HepG2 (cell line): ENCODE results near the gene CNP. TPM values are rescaled to one million over a fixed set of nuclear protein-coding genes. Genes with fewer than 3 reads are reported as not detected.

Experiments
- CENPT ChIP-seq: sonication (generic); formaldehyde crosslinking; IDR thresholded peaks from 2 replicates; pipeline ENCODE4 v1.8.0; 2022; ENCODE audit warnings: low read depth, mild to moderate bottlenecking, moderate library complexity, missing genetic modification reagents
- CHD2 ChIP-seq: IDR thresholded peaks from 2 replicates; pipeline ENCODE4 v1.6.1; 2011; ENCODE audit warnings: low read depth, low read length, improper control_type of control experiment
- FOXJ3 ChIP-seq: sonication (generic); formaldehyde crosslinking; IDR thresholded peaks from 2 replicates; pipeline ENCODE4 v1.4.0; 2020; ENCODE audit warnings: missing genetic modification reagents, mild to moderate bottlenecking, borderline replicate concordance
- GABPB1 ChIP-seq: IDR thresholded peaks from 2 replicates; pipeline ENCODE4 v1.6.1; 2016; ENCODE audit warnings: mild to moderate bottlenecking, missing genetic modification reagents, moderate library complexity, missing compliant biosample characterization
- HNRNPUL1 ChIP-seq: fragments of 200-400 bp; formaldehyde crosslinking; IDR thresholded peaks from 2 replicates; pipeline ENCODE4 v1.6.1; 2017; ENCODE audit warnings: low read depth, mild to moderate bottlenecking, low read length, moderate library complexity
- IRF2 ChIP-seq: IDR thresholded peaks from 2 replicates; pipeline ENCODE4 v1.6.1; 2018; ENCODE audit warnings: missing genetic modification reagents, missing compliant biosample characterization
- KDM5B ChIP-seq: sonication (generic); formaldehyde crosslinking; IDR thresholded peaks from 2 replicates; pipeline ENCODE4 v1.4.0; 2020; ENCODE audit warnings: missing genetic modification reagents, mild to moderate bottlenecking, borderline replicate concordance
- PHF20 ChIP-seq: sonication (generic); formaldehyde crosslinking; IDR thresholded peaks from 2 replicates; pipeline ENCODE4 v1.5.0; 2020; ENCODE audit warnings: mild to moderate bottlenecking, missing genetic modification reagents
- RBAK ChIP-seq: sonication (generic); formaldehyde crosslinking; IDR thresholded peaks from 2 replicates; pipeline ENCODE4 v1.5.1; 2020; ENCODE audit warnings: mild to moderate bottlenecking, missing genetic modification reagents
- RFX5 ChIP-seq: IDR thresholded peaks from 2 replicates; pipeline ENCODE4 v1.6.1; 2011; ENCODE audit warnings: low read depth, low read length, improper control_type of control experiment
- ZBTB1 ChIP-seq: sonication (generic); formaldehyde crosslinking; IDR thresholded peaks from 2 replicates; pipeline ENCODE4 v1.4.0; 2020; ENCODE audit warnings: missing genetic modification reagents, borderline replicate concordance
- ZBTB4 ChIP-seq: sonication (generic); formaldehyde crosslinking; IDR thresholded peaks from 2 replicates; pipeline ENCODE4 v1.4.0; 2020; ENCODE audit warnings: missing genetic modification reagents, mild to moderate bottlenecking, borderline replicate concordance
- ZHX1 ChIP-seq: sonication (generic); formaldehyde crosslinking; IDR thresholded peaks from 2 replicates; pipeline ENCODE4 v1.8.1; 2022; ENCODE audit warnings: low read depth, mild to moderate bottlenecking, missing genetic modification reagents
- ZNF264 ChIP-seq: sonication (generic); formaldehyde crosslinking; IDR thresholded peaks from 2 replicates; pipeline ENCODE4 v1.4.0; 2020; ENCODE audit warnings: missing genetic modification reagents
- ZNF44 ChIP-seq: sonication (generic); formaldehyde crosslinking; IDR thresholded peaks from 2 replicates; pipeline ENCODE4 v1.5.1; 2020; ENCODE audit warnings: mild to moderate bottlenecking, missing genetic modification reagents
- ZNF614 ChIP-seq: IDR thresholded peaks from 2 replicates; pipeline ENCODE4 v1.6.1; 2018; ENCODE audit warnings: missing biosample characterization, missing genetic modification reagents, inconsistent platforms, borderline replicate concordance
- polyA plus RNA-seq, 8 experiments: library from polyadenylated mRNA; depleted of rRNA in 3 of 8; stranded (reverse) in 7 of 8; unstranded in 1 of 8; fragments of >200 nt; fragmentation: Illumina TruSeq in 4 of 8; extraction: Trizol in 4 of 8; gene quantifications; 2 replicates each; pipeline versions ENCODE4 v1.2.1 to v1.2.3, GENCODE V29; 2011 to 2016; ENCODE audit warnings: low read depth in 4 of 8, missing spikeins in 1 of 8, mixed read lengths in 1 of 8; ENCODE audit not compliant: insufficient read depth in 1 of 8
- total RNA-seq, 5 experiments: library from RNA; depleted of rRNA; stranded (reverse); fragments of >200 nt; fragmentation: Illumina TruSeq; extraction: Trizol; gene quantifications; 2 replicates each; pipeline ENCODE4 v1.2.3, GENCODE V29; 2016; ENCODE audit warnings: low read depth in 1 of 5
- TF ChIP-seq, protein P1 (sequence below): sonication (generic); formaldehyde crosslinking; conservative IDR thresholded peaks from 2 replicates; pipeline ENCODE4 v1.8.0; 2022; ENCODE audit warnings: mild to moderate bottlenecking, moderate library complexity, missing genetic modification reagents
- TF ChIP-seq, protein P2 (sequence below): sonication (generic); formaldehyde crosslinking; IDR thresholded peaks from 2 replicates; pipeline ENCODE4 v1.8.0; 2022; ENCODE audit warnings: missing genetic modification reagents, mild to moderate bottlenecking, borderline replicate concordance

CNP gene
- total and polyA plus RNA-seq, 2 of the 13 experiments (the other 11 are each of a cell fraction or from before 2014, with no cell fraction given), result 97.2 to 161 TPM

- TF ChIP-seq KDM5B (peak; percentile 88; the same call in 1 of the 2 replicates), ZBTB1 (CRISPR knock-in tag) (no peak), PHF20 (peak; percentile 98), ZHX1 (peak; percentile 70), ZNF264 (CRISPR knock-in tag) (peak; percentile 64; the same call in 1 of the 2 replicates), CHD2 (0 out of 2 replicates have a peak, but pooled peaks have one; percentile 24), IRF2 (CRISPR knock-in tag) (peak; percentile 96), RFX5 (no peak), HNRNPUL1 (no peak), GABPB1 (CRISPR knock-in tag) (peak; percentile 99), ZNF614 (CRISPR knock-in tag) (peak; percentile 80; the same call in 1 of the 2 replicates), RBAK (CRISPR knock-in tag) (no peak), FOXJ3 (CRISPR knock-in tag) (no peak), ZNF44 (CRISPR knock-in tag) (0 out of 2 replicates have a peak, but pooled peaks have one; percentile 50), ZBTB4 (peak; percentile 85; the same call in 1 of the 2 replicates), CENPT (no peak)
- TF ChIP-seq, protein P1, sequence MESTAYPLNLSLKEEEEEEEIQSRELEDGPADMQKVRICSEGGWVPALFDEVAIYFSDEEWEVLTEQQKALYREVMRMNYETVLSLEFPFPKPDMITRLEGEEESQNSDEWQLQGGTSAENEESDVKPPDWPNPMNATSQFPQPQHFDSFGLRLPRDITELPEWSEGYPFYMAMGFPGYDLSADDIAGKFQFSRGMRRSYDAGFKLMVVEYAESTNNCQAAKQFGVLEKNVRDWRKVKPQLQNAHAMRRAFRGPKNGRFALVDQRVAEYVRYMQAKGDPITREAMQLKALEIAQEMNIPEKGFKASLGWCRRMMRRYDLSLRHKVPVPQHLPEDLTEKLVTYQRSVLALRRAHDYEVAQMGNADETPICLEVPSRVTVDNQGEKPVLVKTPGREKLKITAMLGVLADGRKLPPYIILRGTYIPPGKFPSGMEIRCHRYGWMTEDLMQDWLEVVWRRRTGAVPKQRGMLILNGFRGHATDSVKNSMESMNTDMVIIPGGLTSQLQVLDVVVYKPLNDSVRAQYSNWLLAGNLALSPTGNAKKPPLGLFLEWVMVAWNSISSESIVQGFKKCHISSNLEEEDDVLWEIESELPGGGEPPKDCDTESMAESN (CRISPR knock-in tag), result peak; percentile 79; the same call in 1 of the 2 replicates
- TF ChIP-seq, protein P2, sequence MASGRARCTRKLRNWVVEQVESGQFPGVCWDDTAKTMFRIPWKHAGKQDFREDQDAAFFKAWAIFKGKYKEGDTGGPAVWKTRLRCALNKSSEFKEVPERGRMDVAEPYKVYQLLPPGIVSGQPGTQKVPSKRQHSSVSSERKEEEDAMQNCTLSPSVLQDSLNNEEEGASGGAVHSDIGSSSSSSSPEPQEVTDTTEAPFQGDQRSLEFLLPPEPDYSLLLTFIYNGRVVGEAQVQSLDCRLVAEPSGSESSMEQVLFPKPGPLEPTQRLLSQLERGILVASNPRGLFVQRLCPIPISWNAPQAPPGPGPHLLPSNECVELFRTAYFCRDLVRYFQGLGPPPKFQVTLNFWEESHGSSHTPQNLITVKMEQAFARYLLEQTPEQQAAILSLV, result peak; percentile 98
Observed at GRCh38 chr17:42019509-42020404, 53.2 kb downstream of the CNP start, which contains the start of gene NKIRAS2 (continued).
